SH-SY5Y (cell line): ENCODE measurements around the gene GABRD.

Source experiments
- GATA2 ChIP-seq: IDR thresholded peaks from 2 replicates; pipeline ENCODE4 v1.6.1; 2011; ENCODE audit warnings: mild to moderate bottlenecking, low read depth, low read length
- GATA3 ChIP-seq: IDR thresholded peaks from 2 replicates; pipeline ENCODE4 v1.6.1; 2011; ENCODE audit warnings: low read depth, mild to moderate bottlenecking, low read length, moderate library complexity

The GABRD gene

DNA sequence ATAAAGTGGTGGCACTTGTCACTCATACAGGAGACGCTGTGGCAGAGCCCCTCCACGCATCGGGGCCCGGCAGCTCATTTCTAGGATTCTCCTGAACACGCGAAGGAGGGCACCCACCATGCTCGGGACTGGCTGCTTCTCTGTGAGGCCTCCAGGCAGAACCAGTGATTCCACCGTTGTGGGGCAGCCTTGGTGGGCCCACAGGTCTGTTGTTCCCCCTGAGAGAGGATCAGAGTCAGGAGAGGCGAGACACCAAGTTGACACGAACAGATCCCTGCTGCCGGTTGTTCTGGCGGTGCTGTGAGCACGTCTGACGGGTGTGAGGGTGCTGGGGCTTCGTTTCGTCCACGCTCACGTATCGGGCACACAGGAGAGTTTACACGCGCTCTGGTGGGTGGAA is 57.7 kb downstream of the GABRD start:
- TF ChIP-seq GATA2 (no peak), GATA3 (no peak)

GRCh38 chr1:2078170-2078569 is 59.0 kb downstream of the GABRD start:
- TF ChIP-seq GATA3: no peak
- TF ChIP-seq GATA2: no peak

GRCh38 chr1:2079396-2080085 is 60.4 kb downstream of the GABRD start:
- TF ChIP-seq GATA3: no peak
- TF ChIP-seq GATA2: no peak

GRCh38 chr1:2080140-2080539 is 61.0 kb downstream of the GABRD start:
- TF ChIP-seq GATA3 (no peak), GATA2 (no peak)
